GM23248 (cell line): ENCODE measurements around the gene ROR1. TPM values are rescaled to one million over a fixed set of nuclear protein-coding genes. Genes with fewer than 3 reads are reported as not detected.
A peak's percentile ranks its signal among the peaks of the same experiment; 100 is the strongest.

Experiments
- DNase-seq: peaks from one replicate; pipeline ENCODE4 v3.0.0-alpha.2; 2015
- H2AFZ ChIP-seq: fragments of 200-600 bp; sonication (generic); 2 replicates; pipeline ENCODE4 v1.6.1; 2016; ENCODE audit warnings: antibody characterized with exemption
- H3F3A ChIP-seq: fragments of 200-600 bp; sonication (generic); 2 replicates; pipeline ENCODE4 v1.6.1; 2016; ENCODE audit warnings: mild to moderate bottlenecking, antibody characterized with exemption, mixed run types; ENCODE audit not compliant: insufficient read depth
- H3K27ac ChIP-seq: fragments of 200-600 bp; sonication (generic); 2 replicates; pipeline ENCODE4 v1.5.1; 2016; ENCODE audit warnings: mild to moderate bottlenecking
- H3K27me3 ChIP-seq: fragments of 200-600 bp; sonication (generic); replicated peaks from 2 replicates; pipeline ENCODE4 v1.6.1; 2016; ENCODE audit warnings: mild to moderate bottlenecking; ENCODE audit not compliant: insufficient read depth
- H3K36me3 ChIP-seq: fragments of 200-600 bp; sonication (generic); 2 replicates; pipeline ENCODE4 v1.6.1; 2016; ENCODE audit warnings: low read depth, mild to moderate bottlenecking
- H3K4me1 ChIP-seq: fragments of 200-600 bp; sonication (generic); 2 replicates; pipeline ENCODE4 v1.6.1; 2016; ENCODE audit warnings: mild to moderate bottlenecking; ENCODE audit not compliant: insufficient read depth
- H3K4me2 ChIP-seq: fragments of 200-600 bp; sonication (generic); one replicate; pipeline ENCODE4 v1.6.1; 2016; ENCODE audit warnings: mild to moderate bottlenecking; ENCODE audit not compliant: unreplicated experiment
- H3K4me3 ChIP-seq: fragments of 200-600 bp; sonication (generic); 2 replicates; pipeline ENCODE4 v1.5.1; 2016; ENCODE audit warnings: mild to moderate bottlenecking
- H3K79me2 ChIP-seq: fragments of 200-600 bp; sonication (generic); 2 replicates; pipeline ENCODE4 v1.6.1; 2016; ENCODE audit warnings: mild to moderate bottlenecking; ENCODE audit not compliant: insufficient read depth
- H3K9ac ChIP-seq: fragments of 200-600 bp; sonication (generic); 2 replicates; pipeline ENCODE4 v1.6.1; 2016; ENCODE audit warnings: mild to moderate bottlenecking
- H3K9me2 ChIP-seq: fragments of 200-600 bp; sonication (generic); 2 replicates; pipeline ENCODE4 v1.6.1; 2016; ENCODE audit warnings: mixed run types, mild to moderate bottlenecking, moderate library complexity; ENCODE audit not compliant: insufficient read depth
- H3K9me3 ChIP-seq: fragments of 200-600 bp; sonication (generic); one replicate; pipeline ENCODE4 v1.6.1; 2017; ENCODE audit warnings: low read depth
- H4K20me1 ChIP-seq: fragments of 200-600 bp; sonication (generic); 2 replicates; pipeline ENCODE4 v1.6.0; 2016; ENCODE audit not compliant: insufficient read depth
- EZH2 ChIP-seq: fragments of 200-600 bp; sonication (generic); IDR thresholded peaks from 2 replicates; pipeline ENCODE4 v1.6.1; 2018; ENCODE audit warnings: antibody characterized with exemption, mild to moderate bottlenecking; ENCODE audit not compliant: insufficient read depth, poor library complexity, severe bottlenecking
- EZH2phosphoT487 ChIP-seq: fragments of 200-600 bp; sonication (generic); IDR thresholded peaks from 2 replicates; pipeline ENCODE4 v1.6.1; 2018; ENCODE audit warnings: antibody characterized with exemption, moderate library complexity, mild to moderate bottlenecking, low read depth; ENCODE audit not compliant: insufficient read depth
- WGBS, 2 experiments: methylation state at CpG; one replicate each; pipeline ENCODE4 v1.1.6; 2015 to 2017; ENCODE audit warnings: low lambda C conversion rate in 2 of 2, low coverage in 1 of 2; ENCODE audit errors: missing lambda C conversion rate in 2 of 2; 5-methylcytosine and 5-hydroxymethylcytosine counted together
- in situ Hi-C: fragments of 300-500 bp; cut with MboI; formaldehyde crosslinking; loops from 2 replicates; pipeline ENCODE4 v1.15.0; 2020
- polyA plus RNA-seq: library from polyadenylated mRNA; unstranded; fragments of >200 nt; fragmentation: Nextera tagmentation; extraction: Ambion mirVana; gene quantifications from 2 replicates; pipeline ENCODE4 v1.2.1, GENCODE V29; 2016
- total RNA-seq: library from RNA; depleted of rRNA; stranded (reverse); fragments of >200 nt; shearing (Covaris generic); gene quantifications from 2 replicates; pipeline ENCODE4 v1.2.3, GENCODE V29; 2014

The ROR1 gene
- total and polyA plus RNA-seq, 2 experiments from 2014 or later, result 12.0 to 13.3 TPM

- WGBS, 2 experiments, result 23 to 36% methylated on average over 2 of the region's 2 CpGs
- TF ChIP-seq EZH2phosphoT487, result no peak
- no peak for TF ChIP-seq EZH2
- Histone ChIP-seq H3K36me3 (no peaks in the 10 kb centered on the region), H3K27me3 (no peaks in the 10 kb centered on the region), H4K20me1 (no peaks in the 10 kb centered on the region), H3K79me2 (no peaks in the 10 kb centered on the region), H3K9me3 (no peaks in the 10 kb centered on the region), H3K4me1 (peaks cover 60% of the 10 kb centered on the region), H3K4me3 (no peak overlapping the region), H3F3A (peaks cover 55% of the 10 kb centered on the region), H3K9me2 (no peaks in the 10 kb centered on the region), H3K9ac (no peak overlapping the region), H3K27ac (peak overlapping the region; percentile 38), H2AFZ (no peak overlapping the region), H3K4me2 (peak overlapping the region; percentile 55)
- DNase-seq, result peak; percentile 54
- in situ Hi-C loops, result no loop called here
Measured at GRCh38 chr1:64043288-64043687, 269.5 kb downstream of the ROR1 start.

DNA sequence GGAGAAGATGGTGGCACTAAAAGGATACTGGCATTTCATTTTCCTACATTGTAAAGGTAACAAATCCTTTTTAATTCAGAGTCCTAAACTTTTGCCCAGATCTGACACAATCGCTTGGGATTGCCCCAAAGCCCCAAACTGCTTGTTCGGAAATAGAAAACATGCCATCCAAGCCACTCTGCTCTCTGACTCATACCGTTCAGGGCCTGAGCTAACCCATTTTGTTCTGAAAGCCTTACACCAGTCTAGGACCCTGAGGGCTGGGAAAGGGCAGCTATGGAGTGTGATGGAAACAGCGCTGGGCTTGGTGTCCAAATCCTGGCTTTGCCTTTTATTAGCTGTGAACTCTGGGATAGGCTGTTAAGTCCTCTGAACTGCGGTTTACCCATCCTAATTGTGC lies 270.2 kb downstream of the ROR1 start:
- H3K79me2 ChIP-seq, result no peaks in the 10 kb centered on the region
- peak overlapping the region; percentile 55 for H3K4me2 ChIP-seq
- H3F3A ChIP-seq, result peaks cover 48% of the 10 kb centered on the region
- H3K4me3 ChIP-seq, result no peak overlapping the region
- peaks cover 53% of the 10 kb centered on the region for H3K4me1 ChIP-seq
- H3K9me2 ChIP-seq, result no peaks in the 10 kb centered on the region
- in situ Hi-C loops, result no loop called here
- peak; percentile 87 for DNase-seq
- H4K20me1 ChIP-seq, result no peaks in the 10 kb centered on the region
- no peaks in the 10 kb centered on the region for H3K36me3 ChIP-seq
- H3K27ac ChIP-seq, result peak overlapping the region; percentile 38
- no peak overlapping the region for H3K9ac ChIP-seq
- TF ChIP-seq EZH2phosphoT487 (no peak), EZH2 (no peak)
- 41 to 46% methylated on average over 5 of the region's 5 CpGs for WGBS, 2 experiments
- no peaks in the 10 kb centered on the region for H3K9me3 ChIP-seq
- no peak overlapping the region for H2AFZ ChIP-seq
- no peaks in the 10 kb centered on the region for H3K27me3 ChIP-seq

DNA sequence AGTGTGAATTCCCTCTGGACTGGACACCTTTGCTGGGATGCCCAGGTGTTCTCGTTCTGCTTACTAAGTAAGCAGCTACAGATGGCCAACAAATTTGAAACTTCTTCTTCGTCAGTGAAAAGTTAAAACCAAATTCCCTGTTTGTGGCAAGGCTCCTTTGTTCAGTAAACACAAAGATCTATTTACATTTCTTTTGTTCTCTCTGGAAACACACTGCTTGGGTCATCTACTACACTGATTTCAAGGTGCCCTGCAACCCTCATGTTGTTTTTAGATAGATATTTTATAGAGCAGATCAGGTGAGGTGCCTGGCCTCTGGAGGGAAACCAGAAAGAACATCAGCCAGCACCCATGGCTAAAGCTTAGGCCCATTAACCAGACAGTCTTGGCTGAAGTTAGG lies 272.4 kb downstream of the ROR1 start:
- H4K20me1 ChIP-seq, result no peaks in the 10 kb centered on the region
- no peaks in the 10 kb centered on the region for H3K79me2 ChIP-seq
- DNase-seq, result no peak
- in situ Hi-C loops, result no loop called here
- peaks cover 32% of the 10 kb centered on the region for H3K4me1 ChIP-seq
- WGBS, 2 experiments, result 98% methylated on average over 2 of the region's 2 CpGs
- no peak overlapping the region for H3K9ac ChIP-seq
- no peak overlapping the region for H3K4me2 ChIP-seq
- H3K9me3 ChIP-seq, result no peaks in the 10 kb centered on the region
- TF ChIP-seq EZH2phosphoT487 (no peak), EZH2 (no peak)
- no peaks in the 10 kb centered on the region for H3K36me3 ChIP-seq
- no peak overlapping the region for H3K27ac ChIP-seq
- no peaks in the 10 kb centered on the region for H3K27me3 ChIP-seq
- no peaks in the 10 kb centered on the region for H3K9me2 ChIP-seq
- H3F3A ChIP-seq, result peaks cover 30% of the 10 kb centered on the region
- H3K4me3 ChIP-seq, result no peak overlapping the region
- no peak overlapping the region for H2AFZ ChIP-seq

- TF ChIP-seq EZH2, result no peak
- TF ChIP-seq EZH2phosphoT487, result no peak
- peaks cover 28% of the 10 kb centered on the region for H3F3A ChIP-seq
- no peak overlapping the region for H3K4me3 ChIP-seq
- no peaks in the 10 kb centered on the region for H3K27me3 ChIP-seq
- H3K4me2 ChIP-seq, result no peak overlapping the region
- DNase-seq, result no peak
- no peaks in the 10 kb centered on the region for H4K20me1 ChIP-seq
- H3K4me1 ChIP-seq, result peaks cover 29% of the 10 kb centered on the region
- H3K9ac ChIP-seq, result no peak overlapping the region
- H3K36me3 ChIP-seq, result no peaks in the 10 kb centered on the region
- H3K9me3 ChIP-seq, result no peaks in the 10 kb centered on the region
- no peaks in the 10 kb centered on the region for H3K79me2 ChIP-seq
- H3K9me2 ChIP-seq, result no peaks in the 10 kb centered on the region
- H3K27ac ChIP-seq, result no peak overlapping the region
- no peak overlapping the region for H2AFZ ChIP-seq
- in situ Hi-C loops, result no loop called here
Measured at GRCh38 chr1:64046891-64047290, 273.1 kb downstream of the ROR1 start.

DNA sequence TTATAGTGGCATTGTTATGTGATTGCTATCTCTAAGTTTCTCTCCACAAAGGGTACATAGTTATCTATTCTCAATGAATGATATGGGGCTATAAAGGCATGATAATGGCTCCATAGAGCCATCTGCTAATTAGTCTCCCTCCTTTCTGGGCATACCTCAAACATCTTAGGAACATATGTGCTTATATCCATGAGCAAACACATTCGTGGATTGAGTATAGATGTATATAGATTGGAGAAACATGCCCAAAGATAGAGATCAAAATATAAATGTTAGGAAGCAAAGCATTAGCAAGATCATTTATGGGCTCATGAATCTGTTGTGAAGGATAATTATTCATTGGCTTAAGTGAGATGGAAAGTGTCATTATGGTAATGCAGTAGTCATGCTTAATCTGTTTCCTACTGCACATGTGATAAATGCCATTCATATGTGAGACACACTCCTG lies 273.8 kb downstream of the ROR1 start:
- Histone ChIP-seq H4K20me1 (no peaks in the 10 kb centered on the region), H3K9me2 (no peaks in the 10 kb centered on the region), H3K4me1 (peaks cover 24% of the 10 kb centered on the region), H3K9ac (no peak overlapping the region), H2AFZ (no peak overlapping the region), H3K27ac (no peak overlapping the region), H3K36me3 (no peaks in the 10 kb centered on the region), H3K27me3 (no peaks in the 10 kb centered on the region), H3K4me2 (no peak overlapping the region), H3F3A (peaks cover 22% of the 10 kb centered on the region), H3K4me3 (no peak overlapping the region), H3K9me3 (no peaks in the 10 kb centered on the region), H3K79me2 (no peaks in the 10 kb centered on the region)
- no peak for DNase-seq
- TF ChIP-seq EZH2, result no peak
- no peak for TF ChIP-seq EZH2phosphoT487
- WGBS, 2 experiments, result 89 to 100% methylated on average over 1 of the region's 1 CpG
- in situ Hi-C loops, result no loop called here
